Activated CD4-positive, alpha-beta memory T cell treated with anti-CD3 and anti-CD28 coated beads, Interleukin-2, amount 10 ng/mL, durations not matched to agents 7 days and 5 days (primary cell): ENCODE data around the gene PELI2. TPM values are rescaled to one million over a fixed set of nuclear protein-coding genes. Genes with fewer than 3 reads are reported as not detected.
A peak's percentile ranks its signal among the peaks of the same experiment; 100 is the strongest.

Experiments
- CTCF ChIA-PET: fragments of 350-600 bp; sonication (Branson Sonifier 250); formaldehyde crosslinking; loops from one replicate; lab custom pipeline; 2021; ENCODE audit warnings: antibody characterized with exemption, inconsistent platforms; lab: Charles Lee
- POLR2A ChIA-PET: fragments of 350-600 bp; sonication (Branson Sonifier 250); formaldehyde crosslinking; loops from one replicate; lab custom pipeline; 2021; ENCODE audit warnings: antibody characterized with exemption; lab: Charles Lee
- DNase-seq: peaks from one replicate; pipeline ENCODE4 v3.0.0-alpha.2; 2020
- H3K27ac Mint-ChIP-seq: one replicate; pipeline ENCODE4 v1.8.0; 2021; ENCODE audit warnings: mild to moderate bottlenecking, mixed read lengths
- H3K27me3 Mint-ChIP-seq: one replicate; pipeline ENCODE4 v1.8.0; 2021; ENCODE audit warnings: mixed read lengths
- H3K36me3 Mint-ChIP-seq: one replicate; pipeline ENCODE4 v1.8.0; 2021; ENCODE audit warnings: low read depth, mixed read lengths
- H3K4me1 Mint-ChIP-seq: one replicate; pipeline ENCODE4 v1.8.0; 2021; ENCODE audit warnings: mixed read lengths
- H3K4me3 Mint-ChIP-seq: one replicate; pipeline ENCODE4 v1.8.0; 2021; ENCODE audit warnings: mild to moderate bottlenecking, mixed read lengths
- H3K9me3 Mint-ChIP-seq: one replicate; pipeline ENCODE4 v1.8.0; 2021; ENCODE audit warnings: mixed read lengths
- total RNA-seq, 2 experiments: library from RNA; stranded (reverse); gene quantifications; one replicate each; pipeline ENCODE4 v1.2.3, GENCODE V29; 2021

The PELI2 gene
- total RNA-seq, 2 experiments from 2014 or later = 5.5 to 7.1 TPM

- H3K27me3 Mint-ChIP-seq = peaks cover 11% of the 10 kb centered on the region
- H3K27ac Mint-ChIP-seq = no peak overlapping the region
- CTCF ChIA-PET = no interaction called here
- no peaks in the 10 kb centered on the region for H3K9me3 Mint-ChIP-seq
- no peak for DNase-seq
- POLR2A ChIA-PET = no interaction called here
- no peaks in the 10 kb centered on the region for H3K36me3 Mint-ChIP-seq
- H3K4me3 Mint-ChIP-seq = no peak overlapping the region
- no peaks in the 10 kb centered on the region for H3K4me1 Mint-ChIP-seq
Observed at GRCh38 chr14:56102941-56103340, 15.3 kb upstream of the PELI2 start.

- peaks cover 7% of the 10 kb centered on the region for H3K27me3 Mint-ChIP-seq
- DNase-seq = no peak
- H3K4me1 Mint-ChIP-seq = no peaks in the 10 kb centered on the region
- ChIA-PET CTCF (no interaction called here), POLR2A (interaction anchor here (1.0 to 1.2 kb wide), 2 partner anchors 11 to 182 kb away, joined by 3 read pairs; no protein-coding TSS in a partner anchor)
- no peak overlapping the region for H3K4me3 Mint-ChIP-seq
- no peaks in the 10 kb centered on the region for H3K9me3 Mint-ChIP-seq
- H3K27ac Mint-ChIP-seq = no peak overlapping the region
- H3K36me3 Mint-ChIP-seq = no peaks in the 10 kb centered on the region
Observed at GRCh38 chr14:56107615-56108014, 10.6 kb upstream of the PELI2 start.

GRCh38 chr14:56108057-56108456 lies 10.2 kb upstream of the PELI2 start:
- no peak for DNase-seq
- ChIA-PET CTCF (no interaction called here), POLR2A (interaction anchor here (1.2 kb wide), 1 partner anchor 11 kb away, joined by 3 read pairs; no protein-coding TSS in a partner anchor)
- peaks cover 11% of the 10 kb centered on the region for H3K27me3 Mint-ChIP-seq
- no peaks in the 10 kb centered on the region for H3K9me3 Mint-ChIP-seq
- no peak overlapping the region for H3K27ac Mint-ChIP-seq
- no peak overlapping the region for H3K4me3 Mint-ChIP-seq
- H3K4me1 Mint-ChIP-seq = no peaks in the 10 kb centered on the region
- H3K36me3 Mint-ChIP-seq = no peaks in the 10 kb centered on the region

- ChIA-PET CTCF (no interaction called here), POLR2A (no interaction called here)
- Mint-ChIP-seq H3K9me3 (no peaks in the 10 kb centered on the region), H3K4me1 (peaks cover 12% of the 10 kb centered on the region), H3K4me3 (no peak overlapping the region), H3K27me3 (peaks cover 23% of the 10 kb centered on the region), H3K27ac (no peak overlapping the region), H3K36me3 (peaks cover under 1% of the 10 kb centered on the region)
- DNase-seq = no peak
Observed at GRCh38 chr14:56112781-56113180, 5.4 kb upstream of the PELI2 start.

- Mint-ChIP-seq H3K27ac (no peak overlapping the region), H3K4me3 (no peak overlapping the region), H3K36me3 (peaks cover 2% of the 10 kb centered on the region), H3K4me1 (peaks cover 24% of the 10 kb centered on the region), H3K9me3 (no peaks in the 10 kb centered on the region), H3K27me3 (peaks cover 35% of the 10 kb centered on the region)
- DNase-seq = no peak
- ChIA-PET CTCF (no interaction called here), POLR2A (no interaction called here)
Observed at GRCh38 chr14:56115334-56115870, 2.8 kb upstream of the PELI2 start.

- Mint-ChIP-seq H3K9me3 (no peaks in the 10 kb centered on the region), H3K4me3 (peak overlapping the region; percentile 0), H3K27me3 (peaks cover 37% of the 10 kb centered on the region), H3K27ac (no peak overlapping the region), H3K4me1 (peaks cover 27% of the 10 kb centered on the region), H3K36me3 (peaks cover 2% of the 10 kb centered on the region)
- ChIA-PET CTCF (no interaction called here), POLR2A (no interaction called here)
- DNase-seq = no peak
Observed at GRCh38 chr14:56115976-56116893, 2.0 kb upstream of the PELI2 start.

GRCh38 chr14:56118611-56119181 lies 485 bp downstream of the PELI2 start:
- H3K4me3 Mint-ChIP-seq = peak overlapping the region; percentile 90
- peak; percentile 27 for DNase-seq
- CTCF ChIA-PET = interaction anchor here (1.2 to 1.4 kb wide), 2 partner anchors 12 to 387 kb away, joined by 3 to 7 read pairs; no protein-coding TSS in a partner anchor
- POLR2A ChIA-PET = interaction anchor here (0.7 to 1.4 kb wide), 3 partner anchors 11 to 311 kb away, joined by 3 read pairs; no protein-coding TSS in a partner anchor
- H3K27me3 Mint-ChIP-seq = peaks cover 33% of the 10 kb centered on the region
- peaks cover 31% of the 10 kb centered on the region for H3K4me1 Mint-ChIP-seq
- H3K9me3 Mint-ChIP-seq = no peaks in the 10 kb centered on the region
- no peak overlapping the region for H3K27ac Mint-ChIP-seq
- H3K36me3 Mint-ChIP-seq = peaks cover 2% of the 10 kb centered on the region

- Mint-ChIP-seq H3K4me1 (peaks cover 31% of the 10 kb centered on the region), H3K9me3 (no peaks in the 10 kb centered on the region), H3K27me3 (peaks cover 31% of the 10 kb centered on the region), H3K36me3 (peaks cover 2% of the 10 kb centered on the region), H3K4me3 (peak overlapping the region; percentile 72), H3K27ac (peak overlapping the region; percentile 33)
- CTCF ChIA-PET = interaction anchor here (1.2 to 1.4 kb wide), 2 partner anchors 11 to 388 kb away, joined by 3 to 7 read pairs; no protein-coding TSS in a partner anchor
- peak; percentile 38 for DNase-seq
- POLR2A ChIA-PET = interaction anchor here (1.1 kb wide), 1 partner anchor 12 kb away, joined by 3 read pairs; no protein-coding TSS in a partner anchor
Observed at GRCh38 chr14:56119201-56119981, 1.2 kb downstream of the PELI2 start.

GRCh38 chr14:56120091-56120691 lies 2.0 kb downstream of the PELI2 start:
- Mint-ChIP-seq H3K27ac (no peak overlapping the region), H3K4me3 (peak overlapping the region; percentile 72), H3K27me3 (peaks cover 34% of the 10 kb centered on the region), H3K9me3 (no peaks in the 10 kb centered on the region), H3K36me3 (peaks cover 2% of the 10 kb centered on the region), H3K4me1 (peaks cover 31% of the 10 kb centered on the region)
- ChIA-PET POLR2A (interaction anchor here (1.1 kb wide), 1 partner anchor 1069 kb away, joined by 3 read pairs; the partner anchor contains the start of gene MAPK1IP1L), CTCF (interaction anchor here (1.4 kb wide), 1 partner anchor 10 kb away, joined by 3 read pairs; no protein-coding TSS in a partner anchor)
- DNase-seq = no peak

GRCh38 chr14:56121816-56122215 lies 3.6 kb downstream of the PELI2 start:
- peaks cover 2% of the 10 kb centered on the region for H3K36me3 Mint-ChIP-seq
- H3K27ac Mint-ChIP-seq = no peak overlapping the region
- H3K4me1 Mint-ChIP-seq = peaks cover 25% of the 10 kb centered on the region
- CTCF ChIA-PET = no interaction called here
- no peak for DNase-seq
- H3K4me3 Mint-ChIP-seq = no peak overlapping the region
- POLR2A ChIA-PET = no interaction called here
- peaks cover 29% of the 10 kb centered on the region for H3K27me3 Mint-ChIP-seq
- no peaks in the 10 kb centered on the region for H3K9me3 Mint-ChIP-seq

- Mint-ChIP-seq H3K4me3 (no peak overlapping the region), H3K4me1 (peaks cover 24% of the 10 kb centered on the region), H3K9me3 (no peaks in the 10 kb centered on the region), H3K36me3 (peaks cover 2% of the 10 kb centered on the region), H3K27ac (no peak overlapping the region), H3K27me3 (peaks cover 29% of the 10 kb centered on the region)
- POLR2A ChIA-PET = interaction anchor here (0.8 kb wide), 1 partner anchor 9 kb away, joined by 4 read pairs; no protein-coding TSS in a partner anchor
- CTCF ChIA-PET = no interaction called here
- no peak for DNase-seq
Observed at GRCh38 chr14:56122301-56122700, 4.1 kb downstream of the PELI2 start.

- Mint-ChIP-seq H3K36me3 (no peaks in the 10 kb centered on the region), H3K4me1 (peaks cover 18% of the 10 kb centered on the region), H3K9me3 (no peaks in the 10 kb centered on the region), H3K27me3 (peaks cover 26% of the 10 kb centered on the region), H3K27ac (no peak overlapping the region), H3K4me3 (no peak overlapping the region)
- ChIA-PET CTCF (no interaction called here), POLR2A (no interaction called here)
- DNase-seq = no peak
Observed at GRCh38 chr14:56124327-56124726, 6.1 kb downstream of the PELI2 start.
